Measurements from ENCODE around the gene SHC1.

SHC1 gene

GRCh38 chr1:154969860-154970452, 591 bp downstream of the SHC1 start:
- Histone ChIP-seq H3K9ac (ENCODE audit: low read length) (peak overlapping the region; percentile 95), H4K5ac (ENCODE audit: low read length) (no peak overlapping the region), H3K56ac (ENCODE audit: low read length) (peak overlapping the region; percentile 87), H3K23ac (ENCODE audit: low read length) (peak overlapping the region; percentile 59), H2BK5ac (ENCODE audit: low read length) (peak overlapping the region; percentile 63), H2BK120ac (ENCODE audit: low read depth, low read length) (no peak overlapping the region), H3K4me2 (ENCODE audit: low read length) (peak overlapping the region; percentile 73), H3K79me2 (ENCODE audit: control insufficient read depth, insufficient read depth, low read length) (peaks cover 38% of the 10 kb centered on the region), H2BK15ac (replicated peaks; ENCODE audit: low read depth) (no peak overlapping the region), H3K27ac (ENCODE audit: low read depth, low read length) (peak overlapping the region; percentile 49), H3K18ac (ENCODE audit: low read length) (peak overlapping the region; percentile 83), H3K4me1 (ENCODE audit: control insufficient read depth, low read depth, low read length) (peaks cover 6% of the 10 kb centered on the region), H3K4me3 (ENCODE audit: low read length) (peak overlapping the region; percentile 79), H3K4ac (ENCODE audit: low read depth, low read length) (peak overlapping the region; percentile 70), H2AK5ac (ENCODE audit: low read length) (no peak overlapping the region), H3K79me1 (ENCODE audit: low read length) (peaks cover 25% of the 10 kb centered on the region), H3K27me3 (ENCODE audit: insufficient read depth, low read length, poor library complexity) (no peaks in the 10 kb centered on the region), H3K36me3 (ENCODE audit: control insufficient read depth, insufficient read depth, low read length) (peaks cover 15% of the 10 kb centered on the region), H4K8ac (ENCODE audit: low read depth, low read length) (no peak overlapping the region)
- DNase-seq, result no peak
- no CpG with 5 or more reads among the region's 22 CpGs for WGBS (ENCODE audit: extremely low coverage, insufficient coverage, low lambda C conversion rate)

GRCh38 chr1:154969246-154969645, 1.3 kb downstream of the SHC1 start:
- no peak overlapping the region for H3K4ac ChIP-seq (ENCODE audit: low read depth, low read length)
- no peak for DNase-seq
- H3K4me1 ChIP-seq (ENCODE audit: control insufficient read depth, low read depth, low read length), result peaks cover 6% of the 10 kb centered on the region
- peaks cover 17% of the 10 kb centered on the region for H3K36me3 ChIP-seq (ENCODE audit: control insufficient read depth, insufficient read depth, low read length)
- H3K4me2 ChIP-seq (ENCODE audit: low read length), result peak overlapping the region; percentile 73
- H3K56ac ChIP-seq (ENCODE audit: low read length), result peak overlapping the region; percentile 87
- H3K18ac ChIP-seq (ENCODE audit: low read length), result no peak overlapping the region
- H3K79me1 ChIP-seq (ENCODE audit: low read length), result peaks cover 25% of the 10 kb centered on the region
- H3K23ac ChIP-seq (ENCODE audit: low read length), result peak overlapping the region; percentile 59
- no CpG with 5 or more reads among the region's 5 CpGs for WGBS (ENCODE audit: extremely low coverage, insufficient coverage, low lambda C conversion rate)
- no peaks in the 10 kb centered on the region for H3K27me3 ChIP-seq (ENCODE audit: insufficient read depth, low read length, poor library complexity)
- peak overlapping the region; percentile 79 for H3K4me3 ChIP-seq (ENCODE audit: low read length)
- H3K9ac ChIP-seq (ENCODE audit: low read length), result peak overlapping the region; percentile 95
- H3K79me2 ChIP-seq (ENCODE audit: control insufficient read depth, insufficient read depth, low read length), result peaks cover 37% of the 10 kb centered on the region
- H4K5ac ChIP-seq (ENCODE audit: low read length), result no peak overlapping the region
- peak overlapping the region; percentile 59 for H2AK5ac ChIP-seq (ENCODE audit: low read length)
- no peak overlapping the region for H2BK15ac ChIP-seq (replicated peaks; ENCODE audit: low read depth)
- H4K8ac ChIP-seq (ENCODE audit: low read depth, low read length), result no peak overlapping the region
- H3K27ac ChIP-seq (ENCODE audit: low read depth, low read length), result no peak overlapping the region
- no peak overlapping the region for H2BK120ac ChIP-seq (ENCODE audit: low read depth, low read length)
- no peak overlapping the region for H2BK5ac ChIP-seq (ENCODE audit: low read length)

DNA sequence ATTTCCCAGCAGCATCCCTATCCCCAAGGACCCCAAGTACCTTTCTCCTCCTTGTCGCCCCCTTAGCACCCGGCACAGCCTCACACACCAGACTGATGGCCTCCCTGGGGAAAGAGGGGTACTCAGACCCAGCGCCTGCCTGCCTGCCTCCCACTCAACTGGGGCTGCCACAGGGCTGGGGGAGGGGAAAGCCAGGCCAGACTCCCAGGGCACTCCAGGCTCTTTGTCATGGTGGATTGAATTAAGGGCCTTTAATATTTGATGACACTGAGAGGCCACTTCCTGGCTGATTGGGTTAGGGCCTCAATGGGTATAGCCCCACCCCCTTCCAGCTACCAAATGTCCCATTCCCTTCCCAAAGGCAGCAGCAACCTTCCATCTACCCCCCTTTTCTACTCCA, 1.8 kb downstream of the SHC1 start:
- DNase-seq, result peak; percentile 29
- H3K4me2 ChIP-seq (ENCODE audit: low read length), result peak overlapping the region; percentile 73
- H3K9ac ChIP-seq (ENCODE audit: low read length), result peak overlapping the region; percentile 95
- no CpG with 5 or more reads among the region's 3 CpGs for WGBS (ENCODE audit: extremely low coverage, insufficient coverage, low lambda C conversion rate)
- no peak overlapping the region for H3K4ac ChIP-seq (ENCODE audit: low read depth, low read length)
- H3K27me3 ChIP-seq (ENCODE audit: insufficient read depth, low read length, poor library complexity), result no peaks in the 10 kb centered on the region
- no peak overlapping the region for H4K8ac ChIP-seq (ENCODE audit: low read depth, low read length)
- H3K79me1 ChIP-seq (ENCODE audit: low read length), result peaks cover 26% of the 10 kb centered on the region
- no peak overlapping the region for H2BK5ac ChIP-seq (ENCODE audit: low read length)
- H3K56ac ChIP-seq (ENCODE audit: low read length), result peak overlapping the region; percentile 87
- H3K36me3 ChIP-seq (ENCODE audit: control insufficient read depth, insufficient read depth, low read length), result peaks cover 21% of the 10 kb centered on the region
- H3K23ac ChIP-seq (ENCODE audit: low read length), result no peak overlapping the region
- H2AK5ac ChIP-seq (ENCODE audit: low read length), result no peak overlapping the region
- no peak overlapping the region for H4K5ac ChIP-seq (ENCODE audit: low read length)
- H3K79me2 ChIP-seq (ENCODE audit: control insufficient read depth, insufficient read depth, low read length), result peaks cover 37% of the 10 kb centered on the region
- no peak overlapping the region for H2BK120ac ChIP-seq (ENCODE audit: low read depth, low read length)
- H3K4me3 ChIP-seq (ENCODE audit: low read length), result peak overlapping the region; percentile 79
- no peak overlapping the region for H3K27ac ChIP-seq (ENCODE audit: low read depth, low read length)
- no peak overlapping the region for H2BK15ac ChIP-seq (replicated peaks; ENCODE audit: low read depth)
- H3K18ac ChIP-seq (ENCODE audit: low read length), result no peak overlapping the region
- H3K4me1 ChIP-seq (ENCODE audit: control insufficient read depth, low read depth, low read length), result peaks cover 6% of the 10 kb centered on the region

DNA sequence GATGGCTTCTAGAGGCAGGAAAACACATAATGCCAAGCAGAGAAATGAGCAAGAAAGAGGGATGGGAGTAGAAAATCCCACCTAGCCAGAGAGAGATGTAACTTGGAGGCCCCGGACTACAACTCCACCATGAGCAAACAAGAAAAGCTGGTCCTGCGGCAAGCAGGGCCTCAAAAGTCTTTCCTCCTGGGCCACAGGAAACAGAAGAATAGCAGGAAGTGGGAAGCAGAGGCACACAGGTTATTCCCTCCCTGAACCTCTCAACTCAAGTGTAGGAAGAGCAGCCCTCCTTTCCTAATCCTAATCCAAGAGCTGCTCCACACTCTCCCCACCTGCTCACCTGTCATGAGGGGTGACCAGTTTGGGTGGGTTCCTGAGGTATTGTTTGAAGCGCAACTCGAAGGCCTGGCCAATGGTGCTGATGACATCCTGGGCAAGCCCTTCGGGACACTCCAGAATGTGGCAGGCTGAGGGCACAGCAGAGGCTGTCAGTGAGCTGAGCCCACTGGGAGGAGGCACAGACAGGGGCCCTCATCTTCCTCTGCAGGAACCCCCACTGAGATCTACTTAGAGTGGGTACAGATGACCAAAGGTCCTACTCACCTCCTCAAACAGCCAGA, 3.1 kb downstream of the SHC1 start:
- H2BK15ac ChIP-seq (replicated peaks; ENCODE audit: low read depth), result no peak overlapping the region
- peaks cover 37% of the 10 kb centered on the region for H3K79me2 ChIP-seq (ENCODE audit: control insufficient read depth, insufficient read depth, low read length)
- H3K79me1 ChIP-seq (ENCODE audit: low read length), result peaks cover 27% of the 10 kb centered on the region
- H3K4ac ChIP-seq (ENCODE audit: low read depth, low read length), result no peak overlapping the region
- H3K27me3 ChIP-seq (ENCODE audit: insufficient read depth, low read length, poor library complexity), result no peaks in the 10 kb centered on the region
- no CpG with 5 or more reads among the region's 5 CpGs for WGBS (ENCODE audit: extremely low coverage, insufficient coverage, low lambda C conversion rate)
- H4K8ac ChIP-seq (ENCODE audit: low read depth, low read length), result no peak overlapping the region
- no peak overlapping the region for H2AK5ac ChIP-seq (ENCODE audit: low read length)
- no peak overlapping the region for H4K5ac ChIP-seq (ENCODE audit: low read length)
- H3K23ac ChIP-seq (ENCODE audit: low read length), result no peak overlapping the region
- H3K18ac ChIP-seq (ENCODE audit: low read length), result no peak overlapping the region
- no peak overlapping the region for H3K4me3 ChIP-seq (ENCODE audit: low read length)
- H3K9ac ChIP-seq (ENCODE audit: low read length), result peak overlapping the region; percentile 15
- no peak overlapping the region for H2BK120ac ChIP-seq (ENCODE audit: low read depth, low read length)
- peaks cover 6% of the 10 kb centered on the region for H3K4me1 ChIP-seq (ENCODE audit: control insufficient read depth, low read depth, low read length)
- no peak overlapping the region for H3K27ac ChIP-seq (ENCODE audit: low read depth, low read length)
- H3K56ac ChIP-seq (ENCODE audit: low read length), result no peak overlapping the region
- no peak overlapping the region for H2BK5ac ChIP-seq (ENCODE audit: low read length)
- H3K36me3 ChIP-seq (ENCODE audit: control insufficient read depth, insufficient read depth, low read length), result peaks cover 26% of the 10 kb centered on the region
- no peak overlapping the region for H3K4me2 ChIP-seq (ENCODE audit: low read length)
- DNase-seq, result no peak

DNA sequence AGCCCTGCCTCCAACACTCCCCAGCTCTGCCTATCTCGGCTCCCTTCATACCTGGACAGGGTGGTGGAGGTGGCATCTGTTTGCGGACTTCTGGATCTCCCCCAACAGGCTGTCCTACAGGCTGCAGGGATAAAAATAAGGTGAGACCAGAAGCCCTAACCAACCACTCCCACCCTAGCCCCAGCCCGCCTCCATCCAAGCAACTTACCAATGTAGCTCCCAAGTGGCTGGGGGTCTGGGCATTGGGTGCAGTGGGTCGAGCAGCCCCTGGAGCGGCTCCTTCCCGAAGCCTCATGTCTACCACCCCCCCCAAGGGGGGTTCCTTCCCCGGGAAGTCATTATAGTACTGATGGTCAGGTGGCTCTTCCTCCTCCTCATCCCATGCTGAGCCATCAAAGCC, 4.4 kb downstream of the SHC1 start:
- Histone ChIP-seq H4K8ac (ENCODE audit: low read depth, low read length) (no peak overlapping the region), H3K23ac (ENCODE audit: low read length) (no peak overlapping the region), H3K27ac (ENCODE audit: low read depth, low read length) (no peak overlapping the region), H3K27me3 (ENCODE audit: insufficient read depth, low read length, poor library complexity) (no peaks in the 10 kb centered on the region), H2BK5ac (ENCODE audit: low read length) (no peak overlapping the region), H2BK120ac (ENCODE audit: low read depth, low read length) (no peak overlapping the region), H3K36me3 (ENCODE audit: control insufficient read depth, insufficient read depth, low read length) (peaks cover 26% of the 10 kb centered on the region), H2AK5ac (ENCODE audit: low read length) (no peak overlapping the region), H3K79me1 (ENCODE audit: low read length) (peaks cover 27% of the 10 kb centered on the region), H3K56ac (ENCODE audit: low read length) (no peak overlapping the region), H3K4me2 (ENCODE audit: low read length) (no peak overlapping the region), H3K79me2 (ENCODE audit: control insufficient read depth, insufficient read depth, low read length) (peaks cover 35% of the 10 kb centered on the region), H2BK15ac (replicated peaks; ENCODE audit: low read depth) (no peak overlapping the region), H3K18ac (ENCODE audit: low read length) (no peak overlapping the region), H3K4me1 (ENCODE audit: control insufficient read depth, low read depth, low read length) (no peaks in the 10 kb centered on the region), H4K5ac (ENCODE audit: low read length) (no peak overlapping the region), H3K4me3 (ENCODE audit: low read length) (no peak overlapping the region), H3K4ac (ENCODE audit: low read depth, low read length) (no peak overlapping the region), H3K9ac (ENCODE audit: low read length) (no peak overlapping the region)
- DNase-seq, result no peak
- no CpG with 5 or more reads among the region's 7 CpGs for WGBS (ENCODE audit: extremely low coverage, insufficient coverage, low lambda C conversion rate)
